A549 (cell line): ENCODE measurements around the gene GTF3C1.

ENCODE experiments used
- ATOH8 ChIP-seq: fragments of 250-450 bp; sonication (Bioruptor Pico); IDR thresholded peaks from 2 replicates; pipeline ENCODE4 v1.5.0; 2020; ENCODE audit warnings: low read depth, mild to moderate bottlenecking, moderate library complexity
- CBX8 ChIP-seq: fragments of 200-600 bp; sonication (generic); IDR thresholded peaks from 2 replicates; pipeline ENCODE4 v1.6.1; 2016
- CHD4 ChIP-seq: fragments of 200-600 bp; sonication (generic); IDR thresholded peaks from 2 replicates; pipeline ENCODE4 v1.6.1; 2016; ENCODE audit warnings: antibody characterized with exemption, mild to moderate bottlenecking, borderline replicate concordance
- CTCF ChIP-seq: fragments of >200 bp; sonication (Bioruptor Twin); formaldehyde crosslinking; IDR thresholded peaks from 3 replicates; pipeline ENCODE4 v1.5.1; 2016
- ELK1 ChIP-seq: fragments of 150-350 bp; IDR thresholded peaks from 2 replicates; pipeline ENCODE4 v1.6.1; 2014; ENCODE audit warnings: low read depth, mild to moderate bottlenecking, low read length
- EP300 ChIP-seq, 2 experiments: fragments of >200 bp; sonication (Bioruptor Twin); formaldehyde crosslinking; IDR thresholded peaks; 2 replicates in 1 of 2; 3 replicates in 1 of 2; pipeline ENCODE4 v1.6.1; 2016 to 2017
- POLR2A ChIP-seq: IDR thresholded peaks from 2 replicates; pipeline ENCODE4 v1.6.1; 2012; ENCODE audit warnings: mild to moderate bottlenecking, low read length
- RAD21 ChIP-seq, 2 experiments: fragments of >200 bp in 1 of 2; sonication (Bioruptor Twin) in 1 of 2; formaldehyde crosslinking in 1 of 2; IDR thresholded peaks in 1 of 2; conservative IDR thresholded peaks in 1 of 2; 2 replicates in 1 of 2; 3 replicates in 1 of 2; pipeline ENCODE4 v1.6.1; 2012 to 2018; ENCODE audit warnings: inconsistent platforms in 1 of 2
- RARB ChIP-seq: fragments of 250-450 bp; sonication (Bioruptor Pico); IDR thresholded peaks from 2 replicates; pipeline ENCODE4 v1.8.0; 2021; ENCODE audit warnings: mild to moderate bottlenecking, moderate library complexity
- REST ChIP-seq: fragments of 200-600 bp; sonication (generic); IDR thresholded peaks from 2 replicates; pipeline ENCODE4 v1.6.1; 2016; ENCODE audit warnings: antibody characterized with exemption, mild to moderate bottlenecking, moderate library complexity

- no peak for TF ChIP-seq CTCF
- TF ChIP-seq ELK1 = no peak
- no peak for TF ChIP-seq RARB (CRISPR knock-in tag)
- no peak for TF ChIP-seq EP300 (IDR thresholded peaks at IDR 0.05)
- no peak for TF ChIP-seq CHD4
- TF ChIP-seq REST = no peak
- TF ChIP-seq POLR2A = no peak
- no peak for TF ChIP-seq ATOH8 (CRISPR knock-in tag)
- no peak for TF ChIP-seq RAD21 (conservative IDR thresholded peaks at IDR 0.05 in 1 of 2, IDR thresholded peaks at IDR 0.05 in 1 of 2)
- no peak for TF ChIP-seq CBX8
These were observed 2.6 kb downstream of the GTF3C1 start for GRCh38 chr16:27547134-27547533.
